ENCODE measurements around the gene ZNF827.

The ZNF827 gene

DNA sequence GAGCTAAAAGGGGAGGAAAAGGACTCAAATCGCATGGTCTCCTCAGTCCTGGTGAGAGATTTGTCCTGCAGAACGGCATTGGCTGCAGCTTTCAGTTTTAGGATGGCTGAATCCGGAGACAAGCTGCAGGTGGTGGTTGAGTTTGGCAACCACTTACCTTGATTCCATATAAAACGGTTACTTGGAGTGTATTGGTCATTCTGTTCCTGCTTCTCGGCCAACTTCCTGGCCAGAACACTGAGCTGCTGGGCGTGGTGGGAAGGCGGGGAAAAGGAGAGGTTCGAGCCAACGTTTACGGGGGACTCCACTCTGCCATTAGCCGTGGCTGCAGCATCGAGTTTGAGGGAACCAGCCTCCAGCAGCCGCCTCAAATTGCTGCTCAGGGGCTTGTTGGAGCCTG lies 36.1 kb downstream of the ZNF827 start:
- Histone ChIP-seq H3K4me1 (ENCODE audit: insufficient read depth, insufficient read length) (no peaks in the 10 kb centered on the region), H3K4me3 (ENCODE audit: insufficient read length, low read depth) (no peak overlapping the region), H3K27me3 (ENCODE audit: insufficient read depth, insufficient read length) (no peaks in the 10 kb centered on the region), H3K9ac (ENCODE audit: insufficient read length, low read depth) (no peak overlapping the region), H3K9me3 (ENCODE audit: insufficient read depth, low read length) (no peaks in the 10 kb centered on the region), H3K36me3 (ENCODE audit: insufficient read depth, insufficient read length, low read length) (peaks cover 35% of the 10 kb centered on the region)
- TF ChIP-seq ZNF274 (IDR thresholded peaks at IDR 0.05; ENCODE audit: low read depth, low read length) (no peak), YY1 (IDR thresholded peaks at IDR 0.05; ENCODE audit: insufficient read depth, insufficient read length) (no peak), SUZ12 (IDR thresholded peaks at IDR 0.05; ENCODE audit: extremely low read depth, insufficient read depth, insufficient read length) (no peak)
- DNase-seq (ENCODE audit: low read depth, low spot score): no peak

DNA sequence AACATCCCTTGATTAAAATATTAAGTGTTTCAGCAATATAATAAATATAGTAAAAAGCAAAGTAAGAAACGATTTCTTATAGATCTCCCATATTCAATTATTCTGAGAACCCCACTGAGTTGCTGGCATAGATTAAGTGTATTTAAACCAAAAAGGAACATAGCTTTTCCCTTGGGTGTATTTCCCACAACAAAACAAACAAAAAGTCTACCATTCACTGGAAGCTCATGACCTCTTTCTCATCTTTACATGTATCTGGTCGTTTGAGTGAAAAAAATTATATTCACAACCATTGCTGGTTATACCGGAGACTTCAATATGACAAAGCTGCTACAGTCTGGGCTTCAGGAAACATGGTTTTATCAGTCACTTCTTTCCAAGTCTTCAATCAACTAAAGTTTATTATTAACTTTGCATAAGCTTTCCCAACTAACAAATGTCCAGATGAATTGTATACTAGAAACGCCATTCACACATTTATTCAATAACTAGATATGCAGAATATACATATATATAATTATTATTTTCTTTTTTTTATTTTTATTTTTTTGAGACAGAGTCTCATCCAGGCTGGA lies 38.6 kb downstream of the ZNF827 start:
- H3K9ac ChIP-seq (ENCODE audit: insufficient read length, low read depth): no peak overlapping the region
- no peaks in the 10 kb centered on the region for H3K27me3 ChIP-seq (ENCODE audit: insufficient read depth, insufficient read length)
- no peaks in the 10 kb centered on the region for H3K9me3 ChIP-seq (ENCODE audit: insufficient read depth, low read length)

DNA sequence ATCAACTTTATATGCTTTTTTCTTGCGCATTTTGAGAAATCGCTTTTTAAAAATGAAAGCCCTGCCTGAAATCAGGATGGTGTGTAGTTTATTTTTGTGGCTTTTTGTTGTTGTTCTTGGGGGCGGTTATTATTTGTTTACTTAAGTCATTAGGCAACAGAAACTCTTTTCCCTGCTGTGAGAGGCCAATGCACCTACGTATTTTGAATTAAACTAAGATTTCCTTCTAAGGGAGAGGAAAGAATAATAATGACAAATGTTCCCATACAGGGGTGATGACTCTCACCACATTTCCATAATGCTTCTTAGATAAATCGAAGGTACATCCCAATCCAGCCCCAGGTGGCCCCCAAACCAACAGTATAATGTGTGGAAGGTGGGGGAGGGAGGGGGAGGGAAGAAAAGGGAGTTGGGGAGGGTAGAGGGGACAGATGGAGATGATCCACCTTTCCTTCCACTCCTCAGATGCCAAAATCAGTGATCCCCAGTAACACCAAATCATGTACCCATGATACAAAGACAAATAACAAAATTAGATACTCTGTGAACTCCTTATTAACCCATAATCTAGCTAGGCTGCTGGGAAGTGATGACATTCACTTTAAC lies 39.6 kb downstream of the ZNF827 start:
- H3K4me1 ChIP-seq (ENCODE audit: insufficient read depth, insufficient read length): no peaks in the 10 kb centered on the region
- DNase-seq (ENCODE audit: low read depth, low spot score): no peak
- H3K9me3 ChIP-seq (ENCODE audit: insufficient read depth, low read length): no peaks in the 10 kb centered on the region
- no peak for TF ChIP-seq ZNF274 (IDR thresholded peaks at IDR 0.05; ENCODE audit: low read depth, low read length)
- no peak for TF ChIP-seq SUZ12 (IDR thresholded peaks at IDR 0.05; ENCODE audit: extremely low read depth, insufficient read depth, insufficient read length)
- no peak for TF ChIP-seq YY1 (IDR thresholded peaks at IDR 0.05; ENCODE audit: insufficient read depth, insufficient read length)
- H3K36me3 ChIP-seq (ENCODE audit: insufficient read depth, insufficient read length, low read length): peaks cover 36% of the 10 kb centered on the region
- no peaks in the 10 kb centered on the region for H3K27me3 ChIP-seq (ENCODE audit: insufficient read depth, insufficient read length)
- H3K4me3 ChIP-seq (ENCODE audit: insufficient read length, low read depth): no peak overlapping the region
- H3K9ac ChIP-seq (ENCODE audit: insufficient read length, low read depth): no peak overlapping the region

More for the DNA sequence above, 38.6 kb downstream of the ZNF827 start:
- Histone ChIP-seq H3K4me1 (ENCODE audit: insufficient read depth, insufficient read length) (no peaks in the 10 kb centered on the region), H3K36me3 (ENCODE audit: insufficient read depth, insufficient read length, low read length) (peaks cover 38% of the 10 kb centered on the region), H3K4me3 (ENCODE audit: insufficient read length, low read depth) (no peak overlapping the region)
- no peak for DNase-seq (ENCODE audit: low read depth, low spot score)
- no peak for TF ChIP-seq SUZ12 (IDR thresholded peaks at IDR 0.05; ENCODE audit: extremely low read depth, insufficient read depth, insufficient read length)
- TF ChIP-seq YY1 (IDR thresholded peaks at IDR 0.05; ENCODE audit: insufficient read depth, insufficient read length): no peak
- TF ChIP-seq ZNF274 (IDR thresholded peaks at IDR 0.05; ENCODE audit: low read depth, low read length): no peak

DNA sequence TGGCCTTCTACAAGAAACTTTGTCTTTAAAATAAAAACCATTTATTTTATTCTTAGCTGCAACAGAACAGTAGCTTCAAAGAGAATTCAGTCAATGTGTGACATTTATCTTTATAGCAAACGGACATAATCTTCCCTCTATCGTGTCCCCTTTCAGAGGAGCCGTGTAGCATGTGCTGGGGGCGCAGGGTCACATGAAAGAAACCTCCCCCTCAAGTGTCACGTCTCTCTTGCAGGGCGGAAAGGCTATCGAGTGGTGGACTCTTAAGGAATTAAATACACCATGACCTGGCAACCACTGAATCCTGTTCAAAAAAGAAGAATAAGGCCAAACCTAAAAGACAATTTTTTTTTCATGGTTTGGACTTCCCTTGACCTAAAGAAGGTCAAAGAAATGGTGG lies 40.2 kb downstream of the ZNF827 start:
- TF ChIP-seq YY1 (IDR thresholded peaks at IDR 0.05; ENCODE audit: insufficient read depth, insufficient read length) (no peak), ZNF274 (IDR thresholded peaks at IDR 0.05; ENCODE audit: low read depth, low read length) (no peak), SUZ12 (IDR thresholded peaks at IDR 0.05; ENCODE audit: extremely low read depth, insufficient read depth, insufficient read length) (no peak)
- no peaks in the 10 kb centered on the region for H3K4me1 ChIP-seq (ENCODE audit: insufficient read depth, insufficient read length)

DNA sequence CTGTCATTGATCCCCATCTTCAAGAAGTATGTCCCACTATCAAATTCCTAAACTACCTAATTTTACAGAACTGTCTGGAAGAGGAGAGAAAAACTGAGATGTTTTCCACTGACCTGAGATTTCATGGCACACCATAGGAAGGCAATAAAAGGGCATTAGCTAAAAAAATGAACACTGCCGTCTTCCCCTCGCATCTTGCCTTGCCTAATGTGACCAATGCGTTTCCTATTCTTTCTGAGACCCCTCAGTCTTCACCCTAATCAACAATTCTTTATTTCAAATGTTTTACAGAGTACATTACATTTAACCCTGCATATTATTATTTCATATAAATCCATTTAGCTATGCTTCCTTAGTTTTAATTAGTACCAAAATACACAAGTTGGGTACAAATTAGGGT lies 43.6 kb downstream of the ZNF827 start:
- Histone ChIP-seq H3K36me3 (ENCODE audit: insufficient read depth, insufficient read length, low read length) (peaks cover 26% of the 10 kb centered on the region), H3K27me3 (ENCODE audit: insufficient read depth, insufficient read length) (no peaks in the 10 kb centered on the region), H3K9ac (ENCODE audit: insufficient read length, low read depth) (no peak overlapping the region), H3K4me3 (ENCODE audit: insufficient read length, low read depth) (no peak overlapping the region), H3K9me3 (ENCODE audit: insufficient read depth, low read length) (no peaks in the 10 kb centered on the region; the same call in 1 of the 2 replicates), H3K4me1 (ENCODE audit: insufficient read depth, insufficient read length) (no peaks in the 10 kb centered on the region)
- no peak for TF ChIP-seq ZNF274 (IDR thresholded peaks at IDR 0.05; ENCODE audit: low read depth, low read length)
- TF ChIP-seq SUZ12 (IDR thresholded peaks at IDR 0.05; ENCODE audit: extremely low read depth, insufficient read depth, insufficient read length): no peak
- TF ChIP-seq YY1 (IDR thresholded peaks at IDR 0.05; ENCODE audit: insufficient read depth, insufficient read length): no peak
- no peak for DNase-seq (ENCODE audit: low read depth, low spot score)

More for the DNA sequence above, 40.2 kb downstream of the ZNF827 start:
- H3K4me3 ChIP-seq (ENCODE audit: insufficient read length, low read depth): no peak overlapping the region
- no peaks in the 10 kb centered on the region for H3K27me3 ChIP-seq (ENCODE audit: insufficient read depth, insufficient read length)
- no peak for DNase-seq (ENCODE audit: low read depth, low spot score)
- H3K36me3 ChIP-seq (ENCODE audit: insufficient read depth, insufficient read length, low read length): peaks cover 32% of the 10 kb centered on the region
- H3K9me3 ChIP-seq (ENCODE audit: insufficient read depth, low read length): no peaks in the 10 kb centered on the region
- H3K9ac ChIP-seq (ENCODE audit: insufficient read length, low read depth): no peak overlapping the region

DNA sequence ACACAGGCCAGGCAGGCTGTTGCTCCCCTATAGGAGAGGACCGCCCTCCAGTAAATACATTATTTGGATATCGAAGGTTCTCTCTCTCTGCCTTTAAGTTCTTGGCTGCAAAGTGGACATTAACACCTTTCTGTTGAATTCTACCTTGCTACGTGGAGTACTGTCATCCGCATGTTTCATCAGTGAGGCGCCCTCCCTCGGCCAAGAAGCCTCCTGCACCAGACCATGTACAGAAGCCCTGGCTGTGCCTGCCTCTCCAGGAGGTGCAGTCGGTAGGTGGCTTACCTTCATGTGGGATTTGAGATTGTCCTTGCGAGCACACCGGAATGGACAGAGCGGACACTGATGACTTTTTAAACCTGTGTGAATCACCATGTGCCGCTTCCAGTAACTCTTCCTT lies 46.7 kb downstream of the ZNF827 start:
- no peaks in the 10 kb centered on the region for H3K4me1 ChIP-seq (ENCODE audit: insufficient read depth, insufficient read length)
- no peak for DNase-seq (ENCODE audit: low read depth, low spot score)
- H3K9me3 ChIP-seq (ENCODE audit: insufficient read depth, low read length): no peaks in the 10 kb centered on the region; the same call in 1 of the 2 replicates
- TF ChIP-seq YY1 (IDR thresholded peaks at IDR 0.05; ENCODE audit: insufficient read depth, insufficient read length): no peak
- TF ChIP-seq ZNF274 (IDR thresholded peaks at IDR 0.05; ENCODE audit: low read depth, low read length): no peak
- no peak for TF ChIP-seq SUZ12 (IDR thresholded peaks at IDR 0.05; ENCODE audit: extremely low read depth, insufficient read depth, insufficient read length)
- peaks cover 35% of the 10 kb centered on the region for H3K36me3 ChIP-seq (ENCODE audit: insufficient read depth, insufficient read length, low read length)
- H3K4me3 ChIP-seq (ENCODE audit: insufficient read length, low read depth): no peak overlapping the region
- H3K27me3 ChIP-seq (ENCODE audit: insufficient read depth, insufficient read length): no peaks in the 10 kb centered on the region
- H3K9ac ChIP-seq (ENCODE audit: insufficient read length, low read depth): no peak overlapping the region

DNA sequence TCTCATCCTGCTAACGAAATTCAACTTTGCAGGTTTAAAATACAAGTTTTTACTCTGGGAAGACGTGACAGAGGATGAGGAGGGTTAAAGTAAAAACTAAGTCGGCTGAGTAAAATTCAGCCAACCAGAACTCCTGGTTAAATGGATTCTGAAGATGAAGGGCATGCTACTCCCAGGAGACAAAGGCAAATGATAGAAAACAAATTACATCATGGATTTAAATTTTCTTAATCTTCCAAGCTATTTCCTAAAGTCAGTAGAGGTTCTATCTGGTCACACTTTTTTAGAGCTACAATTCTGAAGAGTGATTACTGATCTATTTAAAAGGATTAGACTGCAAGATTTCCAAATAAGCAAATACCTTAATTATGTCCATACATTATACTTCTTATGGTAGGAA lies 47.9 kb downstream of the ZNF827 start:
- H3K9me3 ChIP-seq (ENCODE audit: insufficient read depth, low read length): no peaks in the 10 kb centered on the region; the same call in 1 of the 2 replicates
- H3K27me3 ChIP-seq (ENCODE audit: insufficient read depth, insufficient read length): no peaks in the 10 kb centered on the region
- H3K36me3 ChIP-seq (ENCODE audit: insufficient read depth, insufficient read length, low read length): peaks cover 40% of the 10 kb centered on the region
- no peak overlapping the region for H3K4me3 ChIP-seq (ENCODE audit: insufficient read length, low read depth)
- no peak for DNase-seq (ENCODE audit: low read depth, low spot score)
- no peaks in the 10 kb centered on the region for H3K4me1 ChIP-seq (ENCODE audit: insufficient read depth, insufficient read length)
- TF ChIP-seq SUZ12 (IDR thresholded peaks at IDR 0.05; ENCODE audit: extremely low read depth, insufficient read depth, insufficient read length) (no peak), YY1 (IDR thresholded peaks at IDR 0.05; ENCODE audit: insufficient read depth, insufficient read length) (no peak), ZNF274 (IDR thresholded peaks at IDR 0.05; ENCODE audit: low read depth, low read length) (no peak)
- no peak overlapping the region for H3K9ac ChIP-seq (ENCODE audit: insufficient read length, low read depth)

Data from NT2/D1 (cell line).